Measurements from ENCODE around the gene TMEM244.
A peak's percentile ranks its signal among the peaks of the same experiment; 100 is the strongest.
"Not testable (repeated sequence)": the region's sequence is repeated elsewhere in the genome, so short reads cannot be mapped to it uniquely, and the experiment has no call there.

The TMEM244 gene

GRCh38 chr6:129807141-129807540 is 54.0 kb downstream of the TMEM244 start:
- DNase-seq = not testable (repeated sequence)

- not testable (repeated sequence) for DNase-seq
Observed at GRCh38 chr6:129802920-129803319, 58.2 kb downstream of the TMEM244 start.

GRCh38 chr6:129801909-129802308 is 59.2 kb downstream of the TMEM244 start:
- DNase-seq = no peak

- no peak for DNase-seq
Observed at GRCh38 chr6:129795261-129795660, 65.9 kb downstream of the TMEM244 start.

- DNase-seq = peak in 3 of 4 experiments; percentile 17 to 52 (median 28)
Observed at GRCh38 chr6:129793447-129793846, 67.7 kb downstream of the TMEM244 start.

- no peak for DNase-seq
Observed at GRCh38 chr6:129792049-129792448, 69.1 kb downstream of the TMEM244 start.

GRCh38 chr6:129790785-129791184 is 70.3 kb downstream of the TMEM244 start:
- peak in 3 of 4 experiments; percentile 26 to 52 (median 28) for DNase-seq

GRCh38 chr6:129789974-129790373 is 71.1 kb downstream of the TMEM244 start:
- peak in 2 of 4 experiments; percentile 29 to 53 for DNase-seq

GRCh38 chr6:129787816-129788215 is 73.3 kb downstream of the TMEM244 start:
- DNase-seq = no peak

- DNase-seq = no peak
Observed at GRCh38 chr6:129786548-129786947, 74.6 kb downstream of the TMEM244 start.

GRCh38 chr6:129785756-129786135 is 75.4 kb downstream of the TMEM244 start:
- no peak for DNase-seq

- DNase-seq = no peak
Observed at GRCh38 chr6:129785047-129785755, 75.9 kb downstream of the TMEM244 start.
